ENCODE data around the gene ULBP3.
"Not testable (repeated sequence)": the region's sequence is repeated elsewhere in the genome, so short reads cannot be mapped to it uniquely, and the experiment has no call there.

DNA sequence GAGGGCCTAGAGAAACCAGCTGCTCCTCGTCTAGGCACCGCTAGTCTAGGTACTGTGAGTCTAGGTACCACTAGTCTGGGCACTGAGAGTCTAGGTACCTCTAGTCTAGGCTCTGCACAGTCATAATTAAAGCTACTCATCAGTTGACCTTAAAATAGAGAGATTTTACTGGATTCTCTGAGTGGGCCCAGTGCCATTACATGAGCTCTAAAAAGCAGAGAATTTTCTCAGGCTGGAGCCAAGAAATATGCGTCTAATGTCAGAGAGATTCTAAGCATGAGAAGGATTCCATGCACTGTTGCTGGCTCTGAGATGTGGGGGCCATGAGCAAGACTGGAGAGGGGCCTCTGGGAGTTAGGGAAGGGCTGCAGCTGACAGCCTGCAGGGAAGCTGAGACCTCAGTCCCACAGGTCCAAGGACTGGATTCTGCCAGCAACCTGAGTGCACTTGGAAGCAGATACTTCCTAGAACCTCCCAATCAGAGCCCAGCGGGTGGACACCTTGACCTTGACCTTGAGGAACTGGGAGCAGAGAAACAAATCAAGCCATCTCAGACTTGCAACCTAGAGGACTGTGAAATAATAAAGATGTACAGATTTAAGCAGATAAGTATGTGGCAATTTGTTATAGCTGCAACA, 5.6 kb upstream of the ULBP3 start:
- TF ChIP-seq, protein P1, sequence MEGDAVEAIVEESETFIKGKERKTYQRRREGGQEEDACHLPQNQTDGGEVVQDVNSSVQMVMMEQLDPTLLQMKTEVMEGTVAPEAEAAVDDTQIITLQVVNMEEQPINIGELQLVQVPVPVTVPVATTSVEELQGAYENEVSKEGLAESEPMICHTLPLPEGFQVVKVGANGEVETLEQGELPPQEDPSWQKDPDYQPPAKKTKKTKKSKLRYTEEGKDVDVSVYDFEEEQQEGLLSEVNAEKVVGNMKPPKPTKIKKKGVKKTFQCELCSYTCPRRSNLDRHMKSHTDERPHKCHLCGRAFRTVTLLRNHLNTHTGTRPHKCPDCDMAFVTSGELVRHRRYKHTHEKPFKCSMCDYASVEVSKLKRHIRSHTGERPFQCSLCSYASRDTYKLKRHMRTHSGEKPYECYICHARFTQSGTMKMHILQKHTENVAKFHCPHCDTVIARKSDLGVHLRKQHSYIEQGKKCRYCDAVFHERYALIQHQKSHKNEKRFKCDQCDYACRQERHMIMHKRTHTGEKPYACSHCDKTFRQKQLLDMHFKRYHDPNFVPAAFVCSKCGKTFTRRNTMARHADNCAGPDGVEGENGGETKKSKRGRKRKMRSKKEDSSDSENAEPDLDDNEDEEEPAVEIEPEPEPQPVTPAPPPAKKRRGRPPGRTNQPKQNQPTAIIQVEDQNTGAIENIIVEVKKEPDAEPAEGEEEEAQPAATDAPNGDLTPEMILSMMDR (IDR thresholded peaks at IDR 0.05) = not testable (repeated sequence)
- TF ChIP-seq ZFX (IDR thresholded peaks at IDR 0.05; ENCODE audit: borderline replicate concordance) = not testable (repeated sequence)

All from 22Rv1 (cell line).